ENCODE data around the gene RHCG. TPM values are rescaled to one million over a fixed set of nuclear protein-coding genes. Genes with fewer than 3 reads are reported as not detected.

The RHCG gene
- 0.32 TPM in 1 of 2 replicates, not detected in the other for total RNA-seq

GRCh38 chr15:89496155-89497098 lies at the start of gene RHCG:
TSS of gene RHCG (minus strand) at chr15:89496583. CDS start at chr15:89496544, 39 bp downstream.

Other genes with a start within 250 kb of the RHCG start
- 116 and 146 TPM in 2 replicates for gene POLG, start 161.8 kb downstream of the RHCG start, total RNA-seq
- 2.6 and 5.9 TPM in 2 replicates for gene TICRR, start 78.9 kb upstream of the RHCG start, total RNA-seq
- 8.1 and 9.9 TPM in 2 replicates for gene KIF7, start 158.9 kb upstream of the RHCG start, total RNA-seq
- gene PLIN1, start 182.8 kb upstream of the RHCG start, total RNA-seq: under 0.01 and 0.15 TPM in 2 replicates
- gene PEX11A, start 194.2 kb upstream of the RHCG start, total RNA-seq: 3.9 and 10.5 TPM in 2 replicates
- gene WDR93, start 194.2 kb upstream of the RHCG start, total RNA-seq: not detected in 2 replicates

Measured in epithelial cell of umbilical artery (primary cell).